Uterus (tissue), 2 donors: ENCODE measurements around the gene NAT9.

Source experiments
- POLR2A ChIP-seq, 2 donors: fragments of 450-650 bp; IDR thresholded peaks; one replicate each; pipeline ENCODE4 v1.6.1; 2016; ENCODE audit warnings: antibody characterized with exemption in 2 of 2, mild to moderate bottlenecking in 1 of 2, moderate library complexity in 1 of 2
- TF ChIP-seq, protein P1 (sequence below), 4 experiments: fragments of 200-600 bp in 2 of 4; fragments of 450-650 bp in 2 of 4; sonication (generic) in 2 of 4; IDR thresholded peaks; one replicate each; pipeline ENCODE4 v1.5.1; 2016 to 2019; ENCODE audit warnings: antibody characterized with exemption in 4 of 4, mild to moderate bottlenecking in 2 of 4, moderate library complexity in 1 of 4

DNA sequence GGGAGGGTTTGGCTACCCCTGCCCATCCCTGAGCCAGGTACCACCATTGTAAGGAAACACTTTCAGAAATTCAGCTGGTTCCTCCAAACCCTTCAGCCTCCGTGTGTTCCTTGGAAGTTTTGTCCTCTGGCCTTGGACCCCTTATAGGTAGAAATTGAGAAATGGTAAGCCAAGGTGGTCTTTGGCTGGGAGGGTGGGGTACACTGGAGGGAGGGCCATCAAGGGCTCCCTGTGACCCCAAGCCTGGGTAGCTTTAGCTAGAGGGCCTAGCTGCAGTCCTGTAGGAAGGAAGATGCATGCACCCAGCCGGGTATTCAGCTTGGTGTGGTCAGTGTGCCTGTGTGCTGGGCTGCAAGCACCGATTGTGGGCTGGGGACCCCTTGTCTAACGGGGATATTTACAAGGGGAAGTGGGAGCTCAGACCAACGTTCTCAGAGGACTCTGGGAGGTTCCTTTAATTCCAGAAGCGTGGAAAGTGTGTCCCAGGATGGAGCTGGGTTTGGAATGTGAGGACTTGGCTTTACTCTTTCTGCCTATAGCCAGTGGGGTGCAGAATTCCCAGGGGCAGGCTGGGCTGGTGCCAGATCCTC lies 6.8 kb downstream of the NAT9 start:
- TF ChIP-seq, protein P1, sequence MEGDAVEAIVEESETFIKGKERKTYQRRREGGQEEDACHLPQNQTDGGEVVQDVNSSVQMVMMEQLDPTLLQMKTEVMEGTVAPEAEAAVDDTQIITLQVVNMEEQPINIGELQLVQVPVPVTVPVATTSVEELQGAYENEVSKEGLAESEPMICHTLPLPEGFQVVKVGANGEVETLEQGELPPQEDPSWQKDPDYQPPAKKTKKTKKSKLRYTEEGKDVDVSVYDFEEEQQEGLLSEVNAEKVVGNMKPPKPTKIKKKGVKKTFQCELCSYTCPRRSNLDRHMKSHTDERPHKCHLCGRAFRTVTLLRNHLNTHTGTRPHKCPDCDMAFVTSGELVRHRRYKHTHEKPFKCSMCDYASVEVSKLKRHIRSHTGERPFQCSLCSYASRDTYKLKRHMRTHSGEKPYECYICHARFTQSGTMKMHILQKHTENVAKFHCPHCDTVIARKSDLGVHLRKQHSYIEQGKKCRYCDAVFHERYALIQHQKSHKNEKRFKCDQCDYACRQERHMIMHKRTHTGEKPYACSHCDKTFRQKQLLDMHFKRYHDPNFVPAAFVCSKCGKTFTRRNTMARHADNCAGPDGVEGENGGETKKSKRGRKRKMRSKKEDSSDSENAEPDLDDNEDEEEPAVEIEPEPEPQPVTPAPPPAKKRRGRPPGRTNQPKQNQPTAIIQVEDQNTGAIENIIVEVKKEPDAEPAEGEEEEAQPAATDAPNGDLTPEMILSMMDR (IDR thresholded peaks at IDR 0.05): no peak
- no peak for TF ChIP-seq POLR2A (IDR thresholded peaks at IDR 0.05)
